K562 (cell line): ENCODE results near the gene BACH1. TPM values are rescaled to one million over a fixed set of nuclear protein-coding genes. Genes with fewer than 3 reads are reported as not detected.

Experiments
- ATAC-seq: fragments of 200-7000 bp; cut with Tn5 transposase; 3 replicates; pipeline ENCODE4 v1.9.1; 2020; ENCODE audit warnings: moderate library complexity
- BruUV-seq: library from RNA; stranded (reverse); fragments of 400-500 nt; replicated peaks from 2 replicates; lab custom pipeline; 2021; lab: Mats Ljungman, UMichigan
- CTCF ChIA-PET: fragments of 300-600 bp; formaldehyde crosslinking; extraction: SDS; loops from one replicate; lab custom pipeline; 2021; ENCODE audit warnings: low intra/inter-chr PET ratio; lab: Yijun Ruan, JAX
- POLR2A ChIA-PET: fragments of 300-600, 350-650 bp; sonication (Branson Sonifier 250); formaldehyde crosslinking; extraction: SDS; loops from one replicate; lab custom pipeline; 2021; ENCODE audit warnings: antibody characterized with exemption, inconsistent platforms; lab: Yijun Ruan, JAX
- DNase-seq, 4 experiments: peaks; one replicate each; pipeline versions ENCODE4 v3.0.0 to v3.0.0-alpha.2; 2011 to 2018; ENCODE audit warnings: low spot score in 3 of 4, mixed read lengths in 3 of 4; ENCODE audit errors: extremely low read depth in 1 of 4
- FAIRE-seq: peaks from 2 replicates; lab custom pipeline; 2011; peaks lifted over from hg19 to GRCh38; lab: Jason Lieb, UNC
- H2AFZ ChIP-seq: 2 replicates; pipeline ENCODE4 v1.6.0; 2011; ENCODE audit warnings: low read depth, low read length, control low read depth, inconsistent platforms
- H3K27ac ChIP-seq: fragments of 200-600 bp; 3 replicates; pipeline ENCODE4 v1.8.0; 2011; ENCODE audit warnings: low read depth, mild to moderate bottlenecking, control low read depth, inconsistent platforms, low read length, moderate library complexity, mixed read lengths; ENCODE audit errors: extremely low read depth
- H3K27me3 ChIP-seq, 2 experiments: fragments of 300-600 bp in 1 of 2; 2 replicates in 1 of 2; 3 replicates in 1 of 2; pipeline versions ENCODE4 v1.6.0 to v1.8.0; 2011; ENCODE audit warnings: inconsistent platforms in 2 of 2, low read length in 2 of 2, mild to moderate bottlenecking in 1 of 2, mixed read lengths in 1 of 2, moderate library complexity in 1 of 2; ENCODE audit not compliant: control insufficient read depth in 2 of 2, insufficient read depth in 2 of 2
- H3K36me3 ChIP-seq: fragments of 300-600 bp; 3 replicates; pipeline ENCODE4 v1.8.0; 2011; ENCODE audit warnings: mild to moderate bottlenecking, low read length, inconsistent platforms; ENCODE audit not compliant: control insufficient read depth, insufficient read depth
- H3K4me1 ChIP-seq, 2 experiments: fragments of 200-600 bp in 1 of 2; replicated peaks in 1 of 2; 2 replicates in 1 of 2; 3 replicates in 1 of 2; pipeline versions ENCODE4 v1.5.1 to v1.8.0; 2011; ENCODE audit warnings: inconsistent platforms in 2 of 2, low read length in 2 of 2, mild to moderate bottlenecking in 1 of 2, mixed read lengths in 1 of 2, moderate library complexity in 1 of 2; ENCODE audit not compliant: control insufficient read depth in 2 of 2, insufficient read depth in 2 of 2
- H3K4me2 ChIP-seq: 2 replicates; pipeline ENCODE4 v1.6.1; 2011; ENCODE audit warnings: low read length, control low read depth, inconsistent platforms, mixed read lengths; ENCODE audit not compliant: insufficient read depth
- H3K4me3 ChIP-seq: fragments of 200-600 bp; sonication (generic), shearing (Covaris generic); 2 replicates; pipeline ENCODE4 v1.5.1; 2016; ENCODE audit warnings: control low read depth, inconsistent platforms
- H3K79me2 ChIP-seq: fragments of 200-600 bp; 3 replicates; pipeline ENCODE4 v1.8.0; 2011; ENCODE audit warnings: low read length, inconsistent platforms; ENCODE audit not compliant: control insufficient read depth, insufficient read depth
- H3K9ac ChIP-seq, 2 experiments: 2 replicates each; pipeline versions ENCODE4 v1.6.0 to v1.6.1; 2011; ENCODE audit warnings: low read depth in 2 of 2, low read length in 2 of 2, control low read depth in 1 of 2, inconsistent platforms in 1 of 2, mild to moderate bottlenecking in 1 of 2, mixed read lengths in 1 of 2; ENCODE audit not compliant: insufficient read depth in 1 of 2
- H3K9me1 ChIP-seq: one replicate; pipeline ENCODE4 v1.6.0; 2011; ENCODE audit warnings: inconsistent platforms, mild to moderate bottlenecking, low read length, moderate library complexity; ENCODE audit not compliant: control insufficient read depth, insufficient read depth
- H3K9me3 ChIP-seq: replicated peaks from 2 replicates; pipeline ENCODE4 v1.5.1; 2011; ENCODE audit warnings: low read depth, low read length, inconsistent platforms; ENCODE audit not compliant: control insufficient read depth, insufficient read depth
- H4K20me1 ChIP-seq: replicated peaks from 2 replicates; pipeline ENCODE4 v1.6.1; 2011; ENCODE audit warnings: low read length, inconsistent platforms, mixed read lengths; ENCODE audit not compliant: control insufficient read depth, insufficient read depth
- CEBPB ChIP-seq: fragments of 450-650 bp; IDR thresholded peaks from 2 replicates; pipeline ENCODE4 v1.6.1; 2016; ENCODE audit warnings: missing genetic modification characterization, missing compliant biosample characterization
- POLR2A ChIP-seq: fragments of 450-650 bp; conservative IDR thresholded peaks from 2 replicates; pipeline ENCODE4 v1.6.1; 2016
- POLR2AphosphoS5 ChIP-seq: IDR thresholded peaks from 2 replicates; pipeline ENCODE4 v1.6.1; 2011; ENCODE audit warnings: mild to moderate bottlenecking, low read depth, low read length, moderate library complexity; ENCODE audit not compliant: control insufficient read depth, insufficient read depth
- TAF15 ChIP-seq: fragments of 200-400 bp; formaldehyde crosslinking; IDR thresholded peaks from 2 replicates; pipeline ENCODE4 v1.6.1; 2017; ENCODE audit warnings: mild to moderate bottlenecking, low read depth, low read length, moderate library complexity
- whole genome bisulfite sequencing: fragments of 100-300 bp; shearing (Covaris generic); methylation state at CpG from one replicate; pipeline ENCODE4 v1.1.6; 2016; ENCODE audit warnings: low coverage, mixed read lengths; ENCODE audit not compliant: insufficient coverage; ENCODE audit errors: missing lambda C conversion rate; 5-methylcytosine and 5-hydroxymethylcytosine counted together
- in situ Hi-C: fragments of 300-500 bp; cut with MboI; formaldehyde crosslinking; loops from 4 replicates; pipeline ENCODE4 v1.15.0; 2018; ENCODE audit warnings: inconsistent platforms, mixed read lengths
- intact Hi-C: fragments of 100-400 bp; cut with micrococcal nuclease; formaldehyde crosslinking; loops from 2 replicates; pipeline ENCODE4 v1.14.2; 2022
- polyA plus RNA-seq, 8 experiments: library from polyadenylated mRNA; depleted of rRNA in 4 of 8; stranded (reverse) in 5 of 8; unstranded in 3 of 8; fragments of >200 nt; fragmentation: Nextera tagmentation in 2 of 8; fragmentation: Illumina TruSeq in 1 of 8; extraction: Ambion mirVana in 2 of 8; extraction: Trizol in 1 of 8; gene quantifications; 2 replicates each; pipeline versions ENCODE4 v1.2.1 to v1.2.3, GENCODE V29; 2011 to 2014; ENCODE audit warnings: inconsistent platforms in 1 of 8, missing spikeins in 1 of 8
- total RNA-seq, 7 experiments: library from RNA; depleted of rRNA in 6 of 7; stranded (reverse); fragments of >200 nt in 6 of 7; fragmentation: Illumina TruSeq in 2 of 7; extraction: Trizol in 2 of 7; gene quantifications; 2 replicates each; pipeline versions ENCODE4 v1.2.1 to v1.2.3, GENCODE V29; 2011 to 2021; ENCODE audit warnings: low replicate concordance in 1 of 7
- TF ChIP-seq, protein P1 (sequence below): sonication (generic); formaldehyde crosslinking; IDR thresholded peaks from 2 replicates; pipeline ENCODE4 v1.8.0; 2022; ENCODE audit warnings: mild to moderate bottlenecking, missing genetic modification reagents, borderline replicate concordance
- TF ChIP-seq, protein P2 (sequence below): fragments of 450-650 bp; IDR thresholded peaks from 2 replicates; pipeline ENCODE4 v1.7.1; 2018; ENCODE audit warnings: mild to moderate bottlenecking, low read depth; ENCODE audit not compliant: partially characterized antibody

BACH1 gene
- total and polyA plus RNA-seq, 9 of the 15 experiments (the other 6 are each of a cell fraction or from before 2014, with no cell fraction given): 10.6 to 58.5 (median 28.6) TPM

DNA sequence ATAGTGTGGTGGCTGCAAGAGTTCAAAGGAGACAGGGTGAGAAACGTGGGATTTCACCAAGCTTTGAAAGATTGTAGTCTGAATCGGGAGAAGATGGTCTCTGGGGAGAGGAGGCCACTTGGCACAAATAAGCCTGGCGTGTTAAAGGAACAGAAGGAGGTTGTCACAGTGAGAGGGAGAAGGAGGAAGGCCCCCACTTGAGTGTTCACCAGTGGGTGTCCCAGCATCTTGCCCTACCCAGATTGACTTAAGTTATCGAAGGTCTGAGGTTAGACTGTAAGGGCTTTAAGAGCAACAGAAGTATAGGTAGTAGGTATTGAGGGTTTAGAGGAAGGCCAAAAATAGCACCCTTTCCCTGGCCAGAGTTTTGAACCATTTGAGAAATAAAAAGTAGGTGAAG is 48.0 kb downstream of the BACH1 start (continued):
- TF ChIP-seq, protein P1, sequence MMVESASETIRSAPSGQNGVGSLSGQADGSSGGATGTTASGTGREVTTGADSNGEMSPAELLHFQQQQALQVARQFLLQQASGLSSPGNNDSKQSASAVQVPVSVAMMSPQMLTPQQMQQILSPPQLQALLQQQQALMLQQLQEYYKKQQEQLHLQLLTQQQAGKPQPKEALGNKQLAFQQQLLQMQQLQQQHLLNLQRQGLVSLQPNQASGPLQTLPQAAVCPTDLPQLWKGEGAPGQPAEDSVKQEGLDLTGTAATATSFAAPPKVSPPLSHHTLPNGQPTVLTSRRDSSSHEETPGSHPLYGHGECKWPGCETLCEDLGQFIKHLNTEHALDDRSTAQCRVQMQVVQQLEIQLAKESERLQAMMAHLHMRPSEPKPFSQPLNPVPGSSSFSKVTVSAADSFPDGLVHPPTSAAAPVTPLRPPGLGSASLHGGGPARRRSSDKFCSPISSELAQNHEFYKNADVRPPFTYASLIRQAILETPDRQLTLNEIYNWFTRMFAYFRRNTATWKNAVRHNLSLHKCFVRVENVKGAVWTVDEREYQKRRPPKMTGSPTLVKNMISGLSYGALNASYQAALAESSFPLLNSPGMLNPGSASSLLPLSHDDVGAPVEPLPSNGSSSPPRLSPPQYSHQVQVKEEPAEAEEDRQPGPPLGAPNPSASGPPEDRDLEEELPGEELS (CRISPR knock-in tag): no peak
- TF ChIP-seq, all 486 proteins: peak for 3

DNA sequence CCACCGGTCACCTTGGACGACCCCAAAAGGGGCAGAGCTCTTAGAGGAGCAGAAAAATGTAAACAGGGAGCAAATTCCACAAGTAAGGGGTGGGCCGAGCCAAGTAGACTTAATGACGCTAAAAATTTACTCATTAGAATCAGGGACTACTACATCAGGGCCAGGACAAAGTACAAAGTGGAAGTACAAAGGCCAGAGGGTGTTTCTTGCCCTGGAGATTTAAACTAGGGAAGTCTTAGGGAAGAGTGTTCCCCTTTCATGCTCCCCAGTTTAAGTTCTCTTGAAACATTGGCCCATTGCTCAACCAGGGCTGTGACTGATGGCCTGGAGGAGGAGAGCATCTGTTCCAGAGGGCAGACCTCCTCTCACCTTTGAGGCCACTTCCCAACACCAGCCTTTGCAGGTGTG is 48.6 kb downstream of the BACH1 start:
- no TSS peak for BruUV-seq
- Histone ChIP-seq H3K9me3 (no peaks in the 10 kb centered on the region), H3K79me2 (peaks cover 16% of the 10 kb centered on the region), H3K4me3 (no peak overlapping the region), H3K27ac (no peak overlapping the region), H3K36me3 (peaks cover 30% of the 10 kb centered on the region), H3K4me2 (no peak overlapping the region), H3K9me1 (no peaks in the 10 kb centered on the region), H3K27me3 (no peaks in the 10 kb centered on the region), H4K20me1 (peaks cover 4% of the 10 kb centered on the region; the same call in 1 of the 2 replicates), H3K9ac (no peak overlapping the region), H2AFZ (no peak overlapping the region), H3K4me1 (peaks cover 6 to 14% of the 10 kb centered on the region in 2 experiments; a peak in 3 of 5 replicates)
- FAIRE-seq (no peak), DNase-seq (no peak), ATAC-seq (peak; percentile 24)
- WGBS: 57% methylated on average over 4 of the region's 4 CpGs
- ChIA-PET CTCF (interaction anchor here (2.9 kb wide), 1 partner anchor 257 kb away, joined by 16 read pairs; no protein-coding TSS in a partner anchor), POLR2A (interaction anchor here (1.2 kb wide), 2 partner anchors 15 to 29 kb away, joined by 3 to 4 read pairs; no protein-coding TSS in a partner anchor)
- no peak for TF ChIP-seq TAF15
- peak; percentile 46; the same call in 1 of the 2 replicates for TF ChIP-seq POLR2A
- TF ChIP-seq, protein P2, sequence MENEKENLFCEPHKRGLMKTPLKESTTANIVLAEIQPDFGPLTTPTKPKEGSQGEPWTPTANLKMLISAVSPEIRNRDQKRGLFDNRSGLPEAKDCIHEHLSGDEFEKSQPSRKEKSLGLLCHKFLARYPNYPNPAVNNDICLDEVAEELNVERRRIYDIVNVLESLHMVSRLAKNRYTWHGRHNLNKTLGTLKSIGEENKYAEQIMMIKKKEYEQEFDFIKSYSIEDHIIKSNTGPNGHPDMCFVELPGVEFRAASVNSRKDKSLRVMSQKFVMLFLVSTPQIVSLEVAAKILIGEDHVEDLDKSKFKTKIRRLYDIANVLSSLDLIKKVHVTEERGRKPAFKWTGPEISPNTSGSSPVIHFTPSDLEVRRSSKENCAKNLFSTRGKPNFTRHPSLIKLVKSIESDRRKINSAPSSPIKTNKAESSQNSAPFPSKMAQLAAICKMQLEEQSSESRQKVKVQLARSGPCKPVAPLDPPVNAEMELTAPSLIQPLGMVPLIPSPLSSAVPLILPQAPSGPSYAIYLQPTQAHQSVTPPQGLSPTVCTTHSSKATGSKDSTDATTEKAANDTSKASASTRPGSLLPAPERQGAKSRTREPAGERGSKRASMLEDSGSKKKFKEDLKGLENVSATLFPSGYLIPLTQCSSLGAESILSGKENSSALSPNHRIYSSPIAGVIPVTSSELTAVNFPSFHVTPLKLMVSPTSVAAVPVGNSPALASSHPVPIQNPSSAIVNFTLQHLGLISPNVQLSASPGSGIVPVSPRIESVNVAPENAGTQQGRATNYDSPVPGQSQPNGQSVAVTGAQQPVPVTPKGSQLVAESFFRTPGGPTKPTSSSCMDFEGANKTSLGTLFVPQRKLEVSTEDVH: no peak
- peak; percentile 14; the same call in 1 of the 2 replicates for TF ChIP-seq CEBPB
- 0 out of 2 replicates have a peak, but pooled peaks have one; percentile 33 for TF ChIP-seq POLR2AphosphoS5
- in situ Hi-C loops: no loop called here
- intact Hi-C loops: loop anchor here (10.0 kb wide), 1 partner anchor 252 kb away; no protein-coding TSS in a partner anchor
